GM12891 (cell line): ENCODE measurements around the gene PPP1R3F.

Experiments
- POLR2A ChIP-seq: IDR thresholded peaks from 2 replicates; pipeline ENCODE4 v1.6.1; 2011; ENCODE audit warnings: low read depth, low read length, control low read depth
- SPI1 ChIP-seq: IDR thresholded peaks from 2 replicates; pipeline ENCODE4 v1.6.1; 2011; ENCODE audit warnings: low read depth, low read length, control low read depth

GRCh38 chrX:49303346-49303745 is 33.8 kb downstream of the PPP1R3F start, which contains the start of gene GAGE10:
- TF ChIP-seq POLR2A, result no peak
- TF ChIP-seq SPI1, result no peak
